ENCODE results near the gene MYO1E.

MYO1E gene

DNA sequence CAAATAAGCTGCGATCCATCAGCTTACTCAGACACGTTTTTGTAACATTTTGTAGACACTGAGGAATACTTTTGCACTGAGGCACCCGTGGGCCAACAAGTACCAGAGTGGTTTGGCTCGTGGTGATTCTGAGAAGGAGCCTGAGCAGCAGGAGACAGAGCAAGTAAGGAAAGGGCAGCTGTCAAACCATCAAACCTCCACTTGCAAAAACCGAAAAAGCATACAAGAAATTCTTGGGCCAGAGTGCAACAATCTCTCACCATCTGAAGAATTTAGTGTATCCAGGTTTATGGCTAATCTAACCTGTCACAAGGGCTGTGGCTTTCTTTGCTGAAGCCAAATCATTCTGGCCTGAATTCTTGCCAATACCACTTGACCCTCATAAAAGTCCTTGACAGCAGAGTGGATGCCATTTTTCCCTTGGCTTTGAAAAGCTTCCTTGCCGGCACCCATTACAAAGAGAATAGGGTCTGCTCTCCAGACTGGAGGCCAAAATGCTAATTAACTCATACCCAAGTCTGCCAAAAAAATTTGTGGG is 56.7 kb downstream of the MYO1E start:
- no peak for DNase-seq (ENCODE audit: low spot score)

DNA sequence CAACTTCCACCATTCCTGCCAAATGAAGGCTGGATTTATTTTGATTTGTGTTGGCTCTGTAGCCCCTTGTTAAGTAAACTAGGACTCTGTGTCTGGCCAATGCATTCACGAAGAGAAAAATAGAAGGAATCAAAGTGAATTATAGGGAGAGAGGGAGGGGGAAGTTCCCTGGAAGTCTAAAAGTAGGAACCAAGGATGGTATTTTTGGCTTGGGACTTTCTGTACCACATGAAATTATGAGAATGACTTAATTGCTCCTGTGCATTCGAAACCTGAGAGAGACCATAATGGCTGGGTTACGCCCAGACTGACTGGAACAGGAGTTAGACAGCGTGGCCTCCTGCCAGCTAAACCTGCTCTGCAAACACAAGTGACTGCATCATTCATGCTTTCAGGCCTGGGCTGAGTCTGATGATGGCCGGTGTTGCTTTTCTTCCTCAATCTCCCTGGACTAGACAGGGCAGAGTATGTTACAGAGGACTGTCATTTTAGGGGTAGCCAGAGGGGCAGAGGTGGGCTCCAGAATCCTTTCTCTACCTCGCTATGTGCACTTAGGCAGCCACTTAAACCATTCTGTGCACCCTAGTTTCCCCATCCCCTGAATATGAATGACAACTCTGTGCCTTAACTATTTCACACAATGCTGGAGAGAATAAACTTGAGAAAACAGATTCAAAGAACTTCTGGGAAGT is 58.9 kb downstream of the MYO1E start:
- no peak for DNase-seq (ENCODE audit: low spot score)

DNA sequence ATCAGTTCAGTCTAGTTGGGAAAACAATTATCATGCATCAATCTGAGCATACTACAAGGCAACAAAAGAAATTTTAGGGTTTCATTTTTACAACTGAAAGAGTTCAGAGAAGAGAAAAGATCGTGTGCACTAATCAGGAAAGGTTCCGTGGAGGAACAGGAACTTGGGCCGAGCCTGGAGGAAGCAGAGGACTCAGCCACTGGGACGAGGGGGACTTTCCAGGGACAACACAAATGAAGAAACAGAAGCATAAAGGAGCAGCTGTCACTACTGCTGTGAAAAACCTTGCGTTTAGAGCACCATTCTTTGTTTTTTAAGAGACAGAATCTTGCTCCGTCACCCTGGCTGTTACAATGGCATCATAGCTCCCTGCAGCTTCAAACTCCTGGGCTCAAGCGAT is 60.5 kb downstream of the MYO1E start:
- no peak for DNase-seq (ENCODE audit: low spot score)

GRCh38 chr15:59311195-59311594 is 61.5 kb downstream of the MYO1E start:
- DNase-seq (ENCODE audit: low spot score): no peak

DNA sequence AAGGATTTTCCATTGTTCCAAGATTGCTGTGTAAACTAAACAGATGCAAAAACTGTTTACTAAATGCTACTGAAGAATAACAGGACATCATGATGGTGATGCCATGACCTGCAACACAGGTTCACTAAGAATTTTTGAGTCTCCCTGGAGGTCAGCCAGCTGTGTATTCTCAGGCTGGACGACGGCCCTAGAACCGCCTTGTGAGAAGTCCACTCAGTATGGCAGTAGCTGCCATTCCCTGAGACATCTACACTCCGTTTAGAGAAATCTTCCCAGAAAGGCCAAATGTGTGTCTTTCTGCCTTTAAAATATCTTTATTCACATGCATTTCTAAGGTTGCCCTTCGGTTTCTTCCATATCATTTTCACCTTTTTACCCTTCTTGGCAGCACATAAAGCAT is 63.3 kb downstream of the MYO1E start:
- DNase-seq (ENCODE audit: low spot score): no peak

- DNase-seq (ENCODE audit: low spot score): no peak
These were observed 65.5 kb downstream of the MYO1E start for GRCh38 chr15:59307165-59307537.

DNA sequence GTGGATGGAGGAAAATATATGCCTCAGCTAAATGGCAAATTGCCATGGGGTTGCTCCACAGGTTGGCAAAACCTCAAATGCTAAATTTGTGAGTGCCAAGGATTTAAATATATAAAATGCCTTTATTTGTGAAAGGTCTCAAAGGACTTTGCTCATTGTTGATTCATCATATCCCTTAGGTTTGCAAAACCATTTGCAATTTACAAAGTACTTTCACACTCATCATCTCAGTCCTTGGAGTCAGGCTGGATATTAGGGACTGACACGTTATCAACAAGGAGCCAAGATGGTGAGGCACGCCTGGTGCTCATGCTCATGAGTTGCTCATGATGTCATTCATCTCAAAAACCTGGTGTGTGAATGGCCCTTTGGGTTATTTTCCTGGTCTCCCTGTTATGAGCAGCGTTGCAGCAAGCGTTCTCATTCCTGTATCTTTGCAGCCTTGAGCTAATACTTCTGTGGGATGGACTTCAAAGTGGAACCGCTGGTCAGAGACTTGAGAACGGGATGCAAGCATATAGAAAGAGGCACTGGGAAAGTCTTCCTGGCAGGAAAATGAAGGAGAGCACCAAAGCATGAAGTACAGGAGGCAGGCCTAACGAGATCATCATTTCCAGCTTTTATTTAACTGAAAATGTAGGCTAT is 66.0 kb downstream of the MYO1E start:
- DNase-seq (ENCODE audit: low spot score): no peak

DNA sequence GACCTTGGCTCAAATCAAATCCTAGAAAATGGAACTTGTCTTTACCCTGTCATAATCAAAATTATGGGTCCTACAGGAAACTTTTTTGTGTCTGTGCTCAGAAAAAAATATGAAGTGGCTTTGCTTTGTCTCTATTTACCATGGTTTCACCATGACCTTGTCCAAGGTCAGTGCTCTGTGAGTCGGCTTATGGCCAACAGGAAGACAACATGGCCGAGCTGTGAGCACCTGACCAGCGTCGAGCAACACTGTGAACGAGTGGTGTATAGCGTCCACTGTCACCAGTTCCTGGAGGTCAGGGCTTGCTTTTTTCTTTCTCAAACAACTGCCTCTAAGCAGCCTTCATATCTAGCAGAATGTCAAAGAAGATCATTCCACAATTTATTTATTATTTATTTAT is 67.9 kb downstream of the MYO1E start:
- no peak for DNase-seq (ENCODE audit: low spot score)

- DNase-seq (ENCODE audit: low spot score): no peak
These were observed 68.5 kb downstream of the MYO1E start for GRCh38 chr15:59304034-59304795.

DNA sequence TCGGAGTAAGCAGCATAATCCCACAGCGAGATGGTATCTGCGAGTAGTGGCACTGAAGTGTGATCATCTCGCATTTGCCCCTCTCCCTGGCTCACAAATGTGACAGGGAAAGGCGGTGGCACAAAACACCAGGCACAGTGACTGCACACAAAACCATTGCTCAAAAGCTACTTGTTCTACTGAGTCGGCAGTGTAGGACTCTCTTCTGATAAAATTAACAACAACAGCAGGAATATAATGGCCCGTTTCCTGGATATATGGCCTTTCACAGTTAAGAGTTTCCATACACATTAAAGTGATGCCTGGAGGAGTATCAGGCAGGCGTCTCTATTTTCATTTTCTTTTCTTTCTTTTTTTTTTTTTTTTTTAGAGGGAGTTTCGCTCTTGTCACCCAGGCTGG is 69.0 kb downstream of the MYO1E start:
- DNase-seq (ENCODE audit: low spot score): no peak

GRCh38 chr15:59303136-59303535 is 69.5 kb downstream of the MYO1E start:
- DNase-seq (ENCODE audit: low spot score): no peak

DNA sequence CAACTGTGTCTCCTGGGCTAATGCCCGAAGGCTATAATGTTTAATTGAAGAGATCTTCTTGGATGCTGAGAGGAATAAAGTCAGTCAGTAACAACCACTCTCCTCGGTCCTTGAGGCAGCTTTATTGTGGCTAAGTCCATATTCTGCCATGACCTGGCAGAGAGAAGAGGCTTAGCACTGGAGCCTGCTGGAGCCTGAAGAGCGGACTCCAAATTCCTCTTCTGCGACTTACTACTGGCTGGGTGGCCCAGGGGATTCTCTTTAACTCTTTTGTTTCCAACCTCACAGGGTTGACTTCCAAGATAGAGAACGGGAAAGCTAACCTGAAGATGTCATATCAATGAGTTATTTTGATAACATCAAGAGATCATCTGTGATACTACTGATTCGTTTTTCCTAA is 71.1 kb downstream of the MYO1E start:
- DNase-seq (ENCODE audit: low spot score): no peak

- no peak for DNase-seq (ENCODE audit: low spot score)
These were observed 72.0 kb downstream of the MYO1E start for GRCh38 chr15:59300618-59301139.

DNA sequence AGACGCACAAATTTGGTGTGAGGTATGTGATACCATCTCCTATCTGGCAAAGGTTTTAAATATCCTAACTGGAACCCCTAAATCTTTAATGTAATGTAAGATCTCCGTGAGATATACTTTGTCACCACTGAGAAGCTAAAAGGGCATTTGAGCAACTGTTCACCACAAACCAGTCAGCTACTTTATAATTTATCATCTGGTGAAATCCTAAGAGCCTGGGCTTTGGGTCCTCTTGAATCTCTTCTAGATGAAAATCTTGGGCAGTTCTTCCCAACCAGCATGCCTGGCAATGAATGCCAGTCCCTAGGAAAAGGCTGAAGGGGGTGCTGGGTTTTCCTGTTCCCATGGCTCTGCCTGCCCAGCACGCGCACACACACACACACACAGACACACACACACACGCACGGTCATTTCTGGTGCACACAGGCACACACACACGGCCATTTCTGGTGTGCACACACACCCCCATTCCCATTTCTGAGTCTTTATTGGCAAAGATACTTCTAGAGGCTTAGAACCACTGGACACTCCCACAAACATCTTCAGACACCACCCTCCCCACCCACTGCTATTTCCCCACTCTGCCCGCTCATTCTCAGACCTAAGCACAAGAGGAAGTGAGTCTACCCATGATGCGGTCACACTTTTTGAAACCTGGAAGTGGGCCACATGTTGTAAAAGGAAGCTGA is 72.6 kb downstream of the MYO1E start:
- peak; percentile 87 for DNase-seq (ENCODE audit: low spot score)

DNA sequence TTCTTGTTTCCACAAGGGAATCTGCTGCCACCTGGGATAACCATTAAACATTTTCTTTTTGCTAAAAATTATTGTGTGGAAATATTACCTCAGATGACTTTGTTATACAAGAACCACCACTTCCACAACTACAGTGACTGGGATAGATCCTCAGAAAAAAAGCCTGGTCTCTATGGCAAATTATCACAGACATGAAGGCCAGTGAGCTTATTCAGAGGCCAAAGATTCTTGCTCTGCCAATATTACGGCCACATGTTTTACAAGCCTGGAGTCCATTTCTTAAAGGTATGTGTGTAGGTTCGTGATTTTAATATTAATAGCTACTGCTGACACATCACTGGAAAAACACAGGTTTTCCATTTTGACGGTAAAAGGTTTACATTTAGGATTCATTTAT is 73.8 kb downstream of the MYO1E start:
- no peak for DNase-seq (ENCODE audit: low spot score)

DNA sequence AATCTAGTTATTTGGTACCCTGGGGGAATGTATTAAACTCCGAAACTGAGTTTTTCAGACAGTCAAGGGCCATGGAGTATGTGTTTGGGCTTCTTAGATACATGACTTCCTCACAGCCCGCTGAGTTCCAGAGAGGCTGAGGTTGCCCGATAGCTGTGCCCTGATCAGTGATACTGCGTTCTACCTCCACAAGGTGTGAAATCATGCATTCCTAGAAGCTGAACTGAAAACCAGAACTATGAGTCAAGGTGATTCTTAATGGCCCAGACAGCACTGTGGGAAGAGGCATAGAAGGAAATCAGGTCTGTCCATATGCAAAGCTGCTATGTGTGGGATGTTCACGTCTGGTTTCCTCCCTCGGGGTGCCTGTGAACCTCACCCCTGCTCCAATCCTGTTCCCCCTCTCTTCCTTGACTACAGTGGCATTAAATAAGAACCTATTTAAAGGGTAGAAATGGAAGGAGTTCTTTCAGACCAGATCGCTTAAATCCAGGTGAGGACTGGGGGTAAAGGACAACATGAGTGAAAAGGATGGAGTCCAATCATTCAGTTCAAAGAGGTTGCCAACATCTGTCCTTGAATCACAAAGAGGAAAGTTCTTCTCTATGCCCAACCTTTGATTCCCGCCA is 74.3 kb downstream of the MYO1E start:
- DNase-seq (ENCODE audit: low spot score): peak; percentile 11

DNA sequence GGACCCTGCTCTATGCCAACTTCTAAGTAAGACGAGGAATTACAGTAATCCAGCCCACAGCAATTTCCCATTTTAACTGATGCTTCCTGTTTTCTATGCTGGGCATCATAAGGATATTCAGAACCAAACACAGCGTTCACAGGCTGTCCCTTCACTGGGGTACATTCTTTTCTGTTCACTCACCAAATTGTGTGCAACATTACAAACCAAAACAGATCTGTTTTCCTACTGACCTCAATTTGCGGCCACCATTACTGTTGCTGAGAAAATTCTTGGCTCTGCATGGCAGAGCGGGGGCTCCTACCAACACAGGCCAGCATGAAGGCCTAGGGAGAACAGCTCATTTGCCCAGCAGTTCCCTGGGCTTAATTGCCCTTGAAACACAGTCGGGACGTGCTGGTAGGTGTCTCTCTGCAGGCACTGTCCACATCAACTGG is 76.5 kb downstream of the MYO1E start:
- DNase-seq (ENCODE audit: low spot score): no peak

- DNase-seq (ENCODE audit: low spot score): no peak
These were observed 77.2 kb downstream of the MYO1E start for GRCh38 chr15:59295261-59296001.

DNA sequence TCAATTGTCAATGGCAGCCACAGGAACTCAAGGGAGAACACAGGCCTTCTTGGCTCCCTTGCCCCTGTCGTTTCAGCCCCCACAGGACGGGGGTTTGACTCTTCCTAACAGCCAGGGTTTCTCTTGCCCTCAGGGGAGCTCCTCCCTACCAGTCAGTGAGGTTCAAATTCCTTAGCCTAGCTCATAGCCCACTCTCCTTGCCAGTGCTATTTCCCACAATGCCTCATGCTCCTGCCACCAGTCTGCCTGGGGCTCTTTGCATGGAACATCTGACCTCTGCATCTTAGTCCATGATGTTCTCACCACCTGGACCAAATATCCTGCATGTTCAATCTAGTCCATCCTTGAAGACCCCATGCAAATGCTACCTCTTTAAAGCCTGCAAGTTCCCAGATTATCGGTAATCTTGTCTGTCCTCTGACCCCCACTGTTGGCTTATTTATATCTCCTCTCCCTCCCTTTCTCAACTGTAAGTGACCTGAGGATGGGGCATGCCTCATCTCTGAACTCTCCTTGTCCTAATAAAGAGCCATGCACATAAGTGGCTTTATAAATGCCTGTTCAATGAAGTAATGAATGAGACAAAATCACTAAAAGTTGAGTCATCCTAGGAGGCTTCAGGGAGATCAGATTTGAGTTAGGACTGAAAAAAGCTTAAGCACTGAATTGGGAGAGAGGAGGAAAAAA is 78.0 kb downstream of the MYO1E start:
- DNase-seq (ENCODE audit: low spot score): no peak

DNA sequence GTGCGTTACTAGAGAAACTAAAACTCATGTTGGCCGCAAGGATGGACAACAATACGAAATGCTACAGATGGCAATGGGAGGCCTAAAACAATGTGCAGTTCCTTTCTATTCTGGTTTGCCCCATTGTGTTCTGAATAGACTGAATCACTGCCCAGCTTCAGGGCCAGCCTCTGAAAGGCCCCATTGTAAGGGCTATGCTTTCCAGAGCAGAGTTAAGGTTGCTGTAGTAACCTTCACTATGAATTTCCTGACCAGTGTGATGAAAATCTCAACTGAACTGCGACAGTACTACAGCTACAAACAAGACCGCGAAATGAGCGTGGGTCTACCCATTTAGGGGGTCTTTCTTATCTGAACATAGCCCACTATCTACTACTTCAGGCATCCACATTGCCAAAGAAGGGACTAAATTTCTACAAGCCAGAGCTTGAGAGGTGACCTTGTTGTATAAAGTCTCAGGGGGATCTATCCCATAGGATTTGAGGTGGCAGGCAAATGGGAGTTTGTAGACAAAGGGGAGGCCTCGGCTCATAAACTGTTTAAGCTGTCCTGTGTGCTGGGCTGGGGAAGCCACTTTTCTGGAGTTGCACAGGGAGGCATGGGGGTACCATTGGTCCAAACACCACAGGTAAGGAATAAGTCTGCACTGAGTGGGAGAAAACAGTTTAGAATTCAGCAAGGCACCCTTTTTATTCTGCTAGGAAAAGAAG is 80.1 kb downstream of the MYO1E start:
- no peak for DNase-seq (ENCODE audit: low spot score)
